ENCODE measurements around the gene RBBP6. TPM values are rescaled to one million over a fixed set of nuclear protein-coding genes. Genes with fewer than 3 reads are reported as not detected.
"Not testable (repeated sequence)": the region's sequence is repeated elsewhere in the genome, so short reads cannot be mapped to it uniquely, and the experiment has no call there.

The RBBP6 gene, protein sequence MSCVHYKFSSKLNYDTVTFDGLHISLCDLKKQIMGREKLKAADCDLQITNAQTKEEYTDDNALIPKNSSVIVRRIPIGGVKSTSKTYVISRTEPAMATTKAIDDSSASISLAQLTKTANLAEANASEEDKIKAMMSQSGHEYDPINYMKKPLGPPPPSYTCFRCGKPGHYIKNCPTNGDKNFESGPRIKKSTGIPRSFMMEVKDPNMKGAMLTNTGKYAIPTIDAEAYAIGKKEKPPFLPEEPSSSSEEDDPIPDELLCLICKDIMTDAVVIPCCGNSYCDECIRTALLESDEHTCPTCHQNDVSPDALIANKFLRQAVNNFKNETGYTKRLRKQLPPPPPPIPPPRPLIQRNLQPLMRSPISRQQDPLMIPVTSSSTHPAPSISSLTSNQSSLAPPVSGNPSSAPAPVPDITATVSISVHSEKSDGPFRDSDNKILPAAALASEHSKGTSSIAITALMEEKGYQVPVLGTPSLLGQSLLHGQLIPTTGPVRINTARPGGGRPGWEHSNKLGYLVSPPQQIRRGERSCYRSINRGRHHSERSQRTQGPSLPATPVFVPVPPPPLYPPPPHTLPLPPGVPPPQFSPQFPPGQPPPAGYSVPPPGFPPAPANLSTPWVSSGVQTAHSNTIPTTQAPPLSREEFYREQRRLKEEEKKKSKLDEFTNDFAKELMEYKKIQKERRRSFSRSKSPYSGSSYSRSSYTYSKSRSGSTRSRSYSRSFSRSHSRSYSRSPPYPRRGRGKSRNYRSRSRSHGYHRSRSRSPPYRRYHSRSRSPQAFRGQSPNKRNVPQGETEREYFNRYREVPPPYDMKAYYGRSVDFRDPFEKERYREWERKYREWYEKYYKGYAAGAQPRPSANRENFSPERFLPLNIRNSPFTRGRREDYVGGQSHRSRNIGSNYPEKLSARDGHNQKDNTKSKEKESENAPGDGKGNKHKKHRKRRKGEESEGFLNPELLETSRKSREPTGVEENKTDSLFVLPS (N-terminal part only)
- total RNA-seq: 21.6 TPM
- 10 to 100 TPM; 32.8 to 44.2 (median 35.8) TPM for polyA plus RNA-seq (ENCODE audit: insufficient read depth in 1 of 8, insufficient read length in 8 of 8, low replicate concordance in 1 of 8)
- long read RNA-seq, donor 1, transcript RBBP6-204 (3 exons, 854 nt): major isoform, 5 of 5 reads
- long read RNA-seq, donor 1, partial matches to known transcripts: 0 of 5 reads
- long read RNA-seq, donor 1, other reads (novel, unspliced or antisense): 0 of 5 reads
- long read RNA-seq, donor 2, partial matches to known transcripts: 0 of 1 reads
- long read RNA-seq, donor 2, other reads (novel, unspliced or antisense): 0 of 1 reads
- long read RNA-seq, donor 3, full-length matches to known transcripts: 6 of 6 reads
- long read RNA-seq, donor 3, partial matches to known transcripts: 0 of 6 reads
- long read RNA-seq, donor 3, other reads (novel, unspliced or antisense): 0 of 6 reads
- long read RNA-seq, donor 4, partial matches to known transcripts: 15 of 20 reads
- long read RNA-seq, donor 4, other reads (novel, unspliced or antisense): 0 of 20 reads
- long read RNA-seq, donor 5, transcript RBBP6-204 (3 exons, 854 nt): major isoform, 5 of 25 reads
- long read RNA-seq, donor 5, transcript RBBP6-213 (1 exons, 1,946 nt): major isoform, 5 of 25 reads
- long read RNA-seq, donor 5, partial matches to known transcripts: 14 of 25 reads
- long read RNA-seq, donor 5, other reads (novel, unspliced or antisense): 0 of 25 reads
- long read RNA-seq, donor 6, transcript RBBP6-204 (3 exons, 854 nt): major isoform, 7 of 12 reads
- long read RNA-seq, donor 6, transcript RBBP6-213 (1 exons, 1,946 nt): minor isoform, 5 of 12 reads
- long read RNA-seq, donor 6, partial matches to known transcripts: 0 of 12 reads
- long read RNA-seq, donor 6, other reads (novel, unspliced or antisense): 0 of 12 reads
- long read RNA-seq, donor 7, partial matches to known transcripts: 0 of 6 reads
- long read RNA-seq, donor 7, other reads (novel, unspliced or antisense): 0 of 6 reads
- long read RNA-seq, donor 8, transcript RBBP6-213 (1 exons, 1,946 nt): major isoform, 5 of 8 reads
- long read RNA-seq, donor 8, partial matches to known transcripts: 0 of 8 reads
- long read RNA-seq, donor 8, other reads (novel, unspliced or antisense): 0 of 8 reads
- long read RNA-seq, donor 9, partial matches to known transcripts: 0 of 4 reads
- long read RNA-seq, donor 9, other reads (novel, unspliced or antisense): 0 of 4 reads
- long read RNA-seq, donor 10, transcript RBBP6-213 (1 exons, 1,946 nt): major isoform, 7 of 12 reads
- long read RNA-seq, donor 10, transcript RBBP6-204 (3 exons, 854 nt): minor isoform, 5 of 12 reads
- long read RNA-seq, donor 10, partial matches to known transcripts: 0 of 12 reads
- long read RNA-seq, donor 10, other reads (novel, unspliced or antisense): 0 of 12 reads
- long read RNA-seq, donor 11, partial matches to known transcripts: 21 of 28 reads
- long read RNA-seq, donor 11, other reads (novel, unspliced or antisense): 0 of 28 reads

DNA sequence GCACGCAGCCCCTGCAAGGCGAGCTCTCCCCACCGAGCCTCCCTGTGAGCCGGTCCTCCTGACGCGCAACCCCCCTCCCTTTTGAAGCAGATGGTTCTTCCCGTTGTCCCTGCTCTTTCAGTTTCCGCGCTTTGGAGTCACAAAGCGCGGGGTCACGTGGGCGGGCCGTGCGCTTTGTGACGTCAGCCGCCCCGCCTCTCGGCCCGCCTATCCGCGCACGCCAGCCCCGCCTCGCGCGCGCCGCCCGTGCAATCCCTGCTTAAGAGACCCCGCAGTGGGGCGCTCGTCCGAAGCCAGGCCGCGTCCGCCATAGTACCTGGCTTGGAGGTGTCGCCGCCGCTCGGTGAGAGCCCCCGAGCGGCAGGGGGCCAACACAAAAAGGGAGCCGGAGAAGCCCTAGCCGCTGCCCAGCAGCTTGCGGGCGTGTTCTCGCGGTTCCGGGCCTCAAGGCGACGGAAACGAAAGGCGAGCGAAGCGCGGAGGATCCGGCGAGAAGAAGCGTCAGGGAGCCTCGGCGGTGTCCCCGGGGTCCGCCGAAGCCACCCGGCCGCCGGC lies at the start of gene RBBP6:
TSS of gene RBBP6 (plus strand) at position 272 of the 555 bp plus-strand sequence. CDS start 1,061 bp downstream, outside the sequence.
- Histone ChIP-seq H3K27me3 (ENCODE audit: control insufficient read depth, insufficient read depth, low read length) (no peaks in the 10 kb centered on the region), H3K4me1 (ENCODE audit: control insufficient read depth, insufficient read depth, low read length) (peaks cover 10% of the 10 kb centered on the region), H3K4me3 (ENCODE audit: low read length) (peak within 1 kb of the TSS; percentile 98), H3K9me3 (replicated peaks; ENCODE audit: control insufficient read depth, low read depth, low read length) (no peaks in the 10 kb centered on the region), H3K36me3 (ENCODE audit: control insufficient read depth, insufficient read depth, low read length) (peaks cover 3% of the 10 kb centered on the region), H3K27ac (ENCODE audit: low read length) (peak within 1 kb of the TSS; percentile 100)
- WGBS (ENCODE audit: insufficient coverage): under 1% methylated on average over 68 of the region's 68 CpGs
- DNase-seq: peak; percentile 99

DNA sequence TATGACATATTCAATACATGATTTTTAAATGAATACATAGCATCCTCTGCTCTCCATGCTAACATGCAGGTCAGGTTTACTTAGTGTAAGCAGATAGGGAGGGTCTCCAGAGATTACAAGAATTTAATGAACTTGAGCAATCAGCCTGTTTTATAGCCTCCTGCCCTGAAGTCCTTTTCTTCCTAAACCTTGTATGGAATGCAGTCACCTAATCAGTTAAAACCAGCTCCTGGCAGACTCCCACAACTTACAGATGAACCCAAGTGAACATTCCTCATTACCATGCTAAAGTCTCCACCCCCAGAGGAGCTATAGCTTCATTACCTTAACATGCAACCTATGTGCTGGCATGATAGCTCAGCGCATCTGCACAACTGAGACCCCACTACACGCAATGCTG lies 48.5 kb upstream of the RBBP6 start:
- Histone ChIP-seq H3K9me3 (replicated peaks; ENCODE audit: control insufficient read depth, low read depth, low read length) (no peaks in the 10 kb centered on the region), H3K4me1 (ENCODE audit: control insufficient read depth, insufficient read depth, low read length) (no peaks in the 10 kb centered on the region), H3K27me3 (ENCODE audit: control insufficient read depth, insufficient read depth, low read length) (no peaks in the 10 kb centered on the region), H3K4me3 (ENCODE audit: low read length) (no peak overlapping the region), H3K27ac (ENCODE audit: low read length) (no peak overlapping the region), H3K36me3 (ENCODE audit: control insufficient read depth, insufficient read depth, low read length) (no peaks in the 10 kb centered on the region)
- DNase-seq: no peak
- 63% methylated on average over 2 of the region's 2 CpGs for WGBS (ENCODE audit: insufficient coverage)

DNA sequence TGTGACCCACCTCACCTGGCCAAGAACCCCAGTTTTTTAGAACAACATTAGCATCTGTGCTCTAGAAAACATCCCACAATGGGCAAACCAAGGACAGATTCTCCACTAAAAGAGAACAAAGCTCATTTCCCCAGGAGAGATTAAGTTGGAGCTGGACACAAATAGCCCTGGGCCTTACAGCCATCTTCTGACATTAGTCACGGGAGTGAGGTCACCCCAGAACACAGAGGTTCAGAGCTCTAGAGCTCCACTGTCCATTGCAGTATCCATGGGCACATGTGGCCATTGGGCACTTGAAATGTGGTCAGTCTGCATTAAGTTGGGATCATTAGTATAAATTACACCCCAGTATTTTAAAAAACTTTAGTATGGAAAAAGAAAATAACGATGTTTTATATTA lies 47.6 kb upstream of the RBBP6 start:
- no peaks in the 10 kb centered on the region for H3K36me3 ChIP-seq (ENCODE audit: control insufficient read depth, insufficient read depth, low read length)
- H3K27ac ChIP-seq (ENCODE audit: low read length): no peak overlapping the region
- no peaks in the 10 kb centered on the region for H3K4me1 ChIP-seq (ENCODE audit: control insufficient read depth, insufficient read depth, low read length)
- H3K9me3 ChIP-seq (replicated peaks; ENCODE audit: control insufficient read depth, low read depth, low read length): no peaks in the 10 kb centered on the region
- WGBS (ENCODE audit: insufficient coverage): no CpG with 5 or more reads among the region's 2 CpGs
- DNase-seq: no peak
- no peaks in the 10 kb centered on the region for H3K27me3 ChIP-seq (ENCODE audit: control insufficient read depth, insufficient read depth, low read length)
- H3K4me3 ChIP-seq (ENCODE audit: low read length): no peak overlapping the region

DNA sequence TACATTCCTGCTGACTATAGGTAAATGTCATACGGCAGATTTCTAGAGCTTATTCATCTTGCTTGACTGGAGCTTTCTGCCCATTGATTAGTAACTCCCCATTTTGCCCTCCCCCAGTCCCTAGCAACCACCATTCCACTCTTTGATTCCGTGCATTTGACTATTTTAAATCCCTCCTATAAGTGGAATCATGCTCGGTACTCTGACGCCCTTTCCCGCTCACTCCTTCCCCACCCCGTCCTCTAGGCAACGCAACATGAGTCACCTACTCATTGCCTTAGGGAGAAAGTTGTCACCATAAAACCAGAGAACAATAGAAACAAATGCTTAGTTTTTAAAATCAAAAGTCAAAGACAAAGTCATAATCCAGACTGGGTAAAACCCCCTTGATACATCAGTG lies 45.5 kb upstream of the RBBP6 start:
- no peaks in the 10 kb centered on the region for H3K4me1 ChIP-seq (ENCODE audit: control insufficient read depth, insufficient read depth, low read length)
- DNase-seq: no peak
- no peaks in the 10 kb centered on the region for H3K36me3 ChIP-seq (ENCODE audit: control insufficient read depth, insufficient read depth, low read length)
- no peak overlapping the region for H3K27ac ChIP-seq (ENCODE audit: low read length)
- H3K4me3 ChIP-seq (ENCODE audit: low read length): no peak overlapping the region
- no peaks in the 10 kb centered on the region for H3K9me3 ChIP-seq (replicated peaks; ENCODE audit: control insufficient read depth, low read depth, low read length)
- WGBS (ENCODE audit: insufficient coverage): 69% methylated on average over 5 of the region's 7 CpGs
- H3K27me3 ChIP-seq (ENCODE audit: control insufficient read depth, insufficient read depth, low read length): no peaks in the 10 kb centered on the region

DNA sequence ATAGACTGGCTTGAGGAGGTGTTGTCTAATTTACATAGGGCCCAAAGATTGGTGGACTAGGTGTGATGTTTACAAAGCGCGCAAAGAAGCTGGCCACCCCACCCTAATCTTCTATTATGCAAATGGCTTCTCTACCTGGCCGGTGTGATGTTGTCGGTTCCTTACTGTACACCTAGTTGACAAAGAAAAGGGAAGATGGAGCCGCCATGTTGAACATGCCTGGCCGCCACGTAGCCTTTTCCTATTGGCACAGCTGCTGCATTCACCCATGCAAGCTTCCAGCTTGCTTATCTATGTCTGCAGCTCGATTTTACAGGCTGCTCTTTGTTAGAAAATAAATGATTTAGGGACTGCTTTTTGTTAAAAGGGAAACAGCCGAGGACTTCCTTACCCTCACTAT lies 44.2 kb upstream of the RBBP6 start:
- not testable (repeated sequence) for DNase-seq; H3K4me1 ChIP-seq (ENCODE audit: control insufficient read depth, insufficient read depth, low read length); H3K27me3 ChIP-seq (ENCODE audit: control insufficient read depth, insufficient read depth, low read length); H3K9me3 ChIP-seq (replicated peaks; ENCODE audit: control insufficient read depth, low read depth, low read length); H3K27ac ChIP-seq (ENCODE audit: low read length); H3K36me3 ChIP-seq (ENCODE audit: control insufficient read depth, insufficient read depth, low read length); H3K4me3 ChIP-seq (ENCODE audit: low read length)
- WGBS (ENCODE audit: insufficient coverage): 90% methylated on average over 2 of the region's 9 CpGs

DNA sequence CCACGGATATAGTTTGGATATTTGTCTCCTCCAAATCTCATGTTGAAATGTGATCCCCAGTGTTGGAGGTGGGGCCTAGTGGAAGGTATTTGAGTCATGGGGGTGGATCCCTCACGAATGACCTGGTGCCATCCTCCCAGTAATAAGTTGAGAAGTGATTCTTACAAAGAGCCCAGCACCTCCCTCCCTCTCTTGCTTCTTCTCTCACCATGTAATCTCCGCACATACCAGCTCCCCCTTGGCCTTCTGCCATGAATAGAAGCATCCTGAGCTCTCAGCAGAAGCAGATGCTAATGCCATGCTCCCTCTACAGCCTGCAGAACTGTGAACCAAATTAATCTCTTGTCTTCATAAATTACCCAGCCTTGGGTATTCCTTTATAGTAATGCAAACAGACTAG lies 41.9 kb upstream of the RBBP6 start:
- Histone ChIP-seq H3K4me3 (ENCODE audit: low read length) (no peak overlapping the region), H3K27me3 (ENCODE audit: control insufficient read depth, insufficient read depth, low read length) (no peaks in the 10 kb centered on the region), H3K36me3 (ENCODE audit: control insufficient read depth, insufficient read depth, low read length) (no peaks in the 10 kb centered on the region), H3K27ac (ENCODE audit: low read length) (no peak overlapping the region), H3K4me1 (ENCODE audit: control insufficient read depth, insufficient read depth, low read length) (no peaks in the 10 kb centered on the region), H3K9me3 (replicated peaks; ENCODE audit: control insufficient read depth, low read depth, low read length) (no peaks in the 10 kb centered on the region)
- DNase-seq: no peak
- WGBS (ENCODE audit: insufficient coverage): 17% methylated on average over 1 of the region's 3 CpGs

DNA sequence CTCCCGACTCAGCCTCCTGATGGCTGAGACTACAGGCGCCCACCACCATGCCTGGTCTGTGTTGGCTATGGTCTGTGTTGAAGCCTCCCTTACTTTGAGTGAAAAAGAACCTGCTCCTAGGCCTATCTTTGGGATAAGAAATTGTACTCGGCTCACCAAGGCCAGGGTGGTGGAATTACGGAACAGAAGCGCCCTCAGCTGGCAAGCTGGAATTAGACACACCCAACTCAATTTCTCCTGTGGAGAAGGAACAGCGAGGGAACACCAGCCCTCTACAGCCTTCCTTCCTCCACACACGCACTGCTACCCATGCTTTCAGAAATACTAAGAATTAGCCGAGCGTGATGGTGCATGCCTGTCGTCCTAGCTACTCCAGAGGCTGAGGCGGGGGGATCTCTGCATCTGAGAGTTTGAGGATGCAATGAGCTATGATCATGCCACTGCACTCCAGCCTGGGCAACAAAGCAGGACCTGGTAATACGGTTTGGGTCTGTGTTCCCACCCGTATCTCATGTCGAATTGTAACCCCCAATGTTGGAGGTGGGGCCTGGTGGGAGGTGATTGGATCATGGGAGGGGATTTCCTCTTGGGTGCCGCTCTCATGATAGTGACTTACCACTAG lies 40.1 kb upstream of the RBBP6 start:
- WGBS (ENCODE audit: insufficient coverage): 35% methylated on average over 6 of the region's 15 CpGs
- Histone ChIP-seq H3K9me3 (replicated peaks; ENCODE audit: control insufficient read depth, low read depth, low read length) (no peaks in the 10 kb centered on the region), H3K36me3 (ENCODE audit: control insufficient read depth, insufficient read depth, low read length) (no peaks in the 10 kb centered on the region), H3K4me1 (ENCODE audit: control insufficient read depth, insufficient read depth, low read length) (no peaks in the 10 kb centered on the region), H3K27me3 (ENCODE audit: control insufficient read depth, insufficient read depth, low read length) (no peaks in the 10 kb centered on the region), H3K4me3 (ENCODE audit: low read length) (no peak overlapping the region), H3K27ac (ENCODE audit: low read length) (no peak overlapping the region)
- no peak for DNase-seq
